Left lung (tissue), 10 donors: ENCODE measurements around the gene SMURF1. TPM values are rescaled to one million over a fixed set of nuclear protein-coding genes. Genes with fewer than 3 reads are reported as not detected.
"Not testable (repeated sequence)": the region's sequence is repeated elsewhere in the genome, so short reads cannot be mapped to it uniquely, and the experiment has no call there.

Experiments
- ATAC-seq: fragments of 200-7000 bp; cut with Tn5 transposase; one replicate; pipeline ENCODE4 v1.9.1; 2020; ENCODE audit warnings: moderate library complexity
- DNase-seq, 4 donors: peaks; one replicate each; pipeline ENCODE4 v3.0.0-alpha.2; 2013 to 2020
- H3K27ac ChIP-seq, 2 donors: fragments of 200-600 bp; sonication (generic) in 1 of 2; one replicate each; pipeline versions ENCODE4 v1.5.0 to v1.8.0; 2020 to 2021
- H3K27me3 ChIP-seq, 2 donors: fragments of 200-600 bp; sonication (generic) in 1 of 2; one replicate each; pipeline versions ENCODE4 v1.5.0 to v1.8.0; 2020 to 2021
- H3K36me3 ChIP-seq, 2 donors: fragments of 200-600 bp; sonication (generic) in 1 of 2; one replicate each; pipeline versions ENCODE4 v1.5.0 to v1.8.0; 2020 to 2021
- H3K4me1 ChIP-seq, 2 donors: fragments of 200-600 bp; one replicate each; pipeline ENCODE4 v1.8.0; 2021
- H3K4me3 ChIP-seq, 2 donors: fragments of 200-600 bp; sonication (generic) in 1 of 2; one replicate each; pipeline versions ENCODE4 v1.5.0 to v1.8.0; 2020 to 2021; ENCODE audit warnings: mild to moderate bottlenecking in 1 of 2
- H3K9me3 ChIP-seq, 2 donors: fragments of 200-600 bp; sonication (generic) in 1 of 2; one replicate each; pipeline versions ENCODE4 v1.5.0 to v1.8.0; 2020 to 2021
- intact Hi-C, 2 donors: fragments of 100-400 bp; cut with DNase I; formaldehyde crosslinking; loops; one replicate each; pipeline versions ENCODE4 v1.11.2 to v1.14.2; 2022
- polyA plus RNA-seq, 6 donors: library from polyadenylated mRNA; unstranded; fragments of 120-200 nt; gene quantifications; one replicate each; pipeline ENCODE4 v1.2.1, GENCODE V29; 2013; ENCODE audit not compliant: insufficient read length in 6 of 6
- total RNA-seq, 2 donors: library from RNA; stranded (reverse); fragmentation: NEBNext Ultra II Directional; extraction: Animal tissue kit (Norgen Biotek cat#: 25700); gene quantifications; one replicate each; pipeline ENCODE4 v1.2.1, GENCODE V29; 2021
- TF ChIP-seq, protein P1 (sequence below), 2 donors: fragments of 200-600 bp; sonication (generic) in 1 of 2; IDR thresholded peaks; one replicate each; pipeline versions ENCODE4 v1.5.0 to v1.8.0; 2021; ENCODE audit warnings: antibody characterized with exemption in 2 of 2
- donor health status: DM: no; HTN: yes; CAD: no.
- donor health status: DM: no; HTN: no; CAD: no.

Gene SMURF1
- total and polyA plus RNA-seq, 8 donors: 15.6 to 43.4 (median 18.3) TPM

DNA sequence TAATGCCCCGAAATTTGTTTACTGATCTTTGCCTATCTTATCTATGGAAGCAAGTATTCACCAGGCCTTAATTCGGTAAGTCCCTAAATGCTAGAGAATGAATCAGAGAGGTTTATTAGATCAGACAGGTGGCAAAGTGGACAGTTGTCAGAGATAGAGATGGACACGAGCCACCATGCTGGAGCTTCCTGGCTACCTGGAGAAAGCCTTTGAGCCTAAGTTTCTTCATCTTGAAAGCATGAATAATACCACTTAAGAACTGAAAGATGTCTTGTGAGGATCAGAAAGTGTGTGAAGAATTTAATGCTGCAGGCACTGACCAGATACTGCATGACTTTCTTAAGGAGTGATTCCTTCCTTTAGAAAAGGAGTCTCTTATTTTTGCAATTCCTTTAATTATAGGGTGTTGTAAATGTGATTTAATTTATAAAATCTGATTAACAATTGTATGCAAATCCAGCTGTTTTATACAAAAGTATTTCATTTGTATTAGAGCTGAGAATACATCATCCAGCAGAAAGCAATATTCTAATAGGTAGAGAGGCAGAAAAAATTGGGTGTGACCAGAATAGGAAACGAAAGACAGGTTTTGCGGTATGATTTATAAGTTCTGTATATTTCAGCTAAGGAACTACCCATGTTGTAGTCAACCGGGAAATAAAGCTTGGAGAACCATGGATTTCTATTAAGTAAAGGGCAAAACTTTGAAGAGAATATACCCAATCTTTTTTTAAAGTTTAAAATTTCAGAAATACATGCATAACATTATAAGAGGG is 82.7 kb downstream of the SMURF1 start:
- Histone ChIP-seq H3K4me1 (no peaks in the 10 kb centered on the region), H3K9me3 (no peaks in the 10 kb centered on the region), H3K4me3 (no peak overlapping the region), H3K27me3 (no peaks in the 10 kb centered on the region), H3K36me3 (peaks cover 0 to 40% of the 10 kb centered on the region in 2 donors), H3K27ac (no peak overlapping the region)
- DNase-seq (no peak), ATAC-seq (no peak)
- TF ChIP-seq, protein P1, sequence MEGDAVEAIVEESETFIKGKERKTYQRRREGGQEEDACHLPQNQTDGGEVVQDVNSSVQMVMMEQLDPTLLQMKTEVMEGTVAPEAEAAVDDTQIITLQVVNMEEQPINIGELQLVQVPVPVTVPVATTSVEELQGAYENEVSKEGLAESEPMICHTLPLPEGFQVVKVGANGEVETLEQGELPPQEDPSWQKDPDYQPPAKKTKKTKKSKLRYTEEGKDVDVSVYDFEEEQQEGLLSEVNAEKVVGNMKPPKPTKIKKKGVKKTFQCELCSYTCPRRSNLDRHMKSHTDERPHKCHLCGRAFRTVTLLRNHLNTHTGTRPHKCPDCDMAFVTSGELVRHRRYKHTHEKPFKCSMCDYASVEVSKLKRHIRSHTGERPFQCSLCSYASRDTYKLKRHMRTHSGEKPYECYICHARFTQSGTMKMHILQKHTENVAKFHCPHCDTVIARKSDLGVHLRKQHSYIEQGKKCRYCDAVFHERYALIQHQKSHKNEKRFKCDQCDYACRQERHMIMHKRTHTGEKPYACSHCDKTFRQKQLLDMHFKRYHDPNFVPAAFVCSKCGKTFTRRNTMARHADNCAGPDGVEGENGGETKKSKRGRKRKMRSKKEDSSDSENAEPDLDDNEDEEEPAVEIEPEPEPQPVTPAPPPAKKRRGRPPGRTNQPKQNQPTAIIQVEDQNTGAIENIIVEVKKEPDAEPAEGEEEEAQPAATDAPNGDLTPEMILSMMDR (IDR thresholded peaks at IDR 0.05): no peak
- intact Hi-C loops: no loop called here

DNA sequence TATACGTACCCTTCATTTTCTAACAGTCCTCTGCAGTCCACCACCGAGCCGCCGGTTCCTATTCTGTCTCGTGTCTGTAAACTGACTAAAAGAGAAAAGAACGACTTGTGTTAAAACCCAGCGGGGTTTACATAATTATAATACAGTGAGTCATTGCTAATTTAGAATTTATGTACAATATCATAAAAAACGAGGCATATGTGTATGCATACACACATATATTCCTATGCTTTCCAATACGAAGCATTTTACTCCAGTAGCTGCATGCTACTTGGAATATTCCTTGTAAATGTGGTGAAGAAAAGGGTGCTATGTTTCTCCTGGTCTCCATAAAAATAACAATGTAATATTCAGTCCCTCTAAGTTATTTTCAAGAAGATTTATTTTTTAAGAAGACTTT is 89.1 kb downstream of the SMURF1 start:
- Histone ChIP-seq H3K4me1 (no peaks in the 10 kb centered on the region), H3K27ac (no peak overlapping the region), H3K36me3 (peaks cover 0 to 97% of the 10 kb centered on the region in 2 donors), H3K4me3 (no peak overlapping the region), H3K9me3 (no peaks in the 10 kb centered on the region), H3K27me3 (no peaks in the 10 kb centered on the region)
- intact Hi-C loops: no loop called here
- TF ChIP-seq, protein P1 (IDR thresholded peaks at IDR 0.05): no peak
- no peak for DNase-seq
- no peak for ATAC-seq

DNA sequence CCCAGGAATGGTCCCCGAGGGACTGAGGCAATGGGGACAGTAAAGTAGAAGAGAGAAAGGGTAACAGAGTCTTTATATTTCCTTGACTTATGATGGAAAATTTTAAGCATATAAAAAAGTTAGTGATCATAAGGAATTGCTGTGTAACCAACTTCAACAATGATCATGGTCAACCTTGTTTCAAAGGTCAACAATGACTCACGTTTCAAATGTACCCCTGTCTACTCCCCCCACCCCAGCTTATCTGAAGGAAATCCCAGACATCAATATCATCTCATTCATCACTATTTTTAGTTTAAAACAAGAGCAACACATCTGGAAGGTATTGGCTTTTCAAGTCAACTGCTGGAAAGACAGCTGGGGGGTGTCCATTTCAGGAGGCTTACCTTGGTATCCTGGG is 92.9 kb downstream of the SMURF1 start:
- TF ChIP-seq, protein P1 (IDR thresholded peaks at IDR 0.05): no peak
- ATAC-seq (no peak), DNase-seq (no peak)
- no peak overlapping the region for H3K4me3 ChIP-seq
- no peaks in the 10 kb centered on the region for H3K4me1 ChIP-seq
- no peak overlapping the region for H3K27ac ChIP-seq
- H3K36me3 ChIP-seq: peaks cover 0 to 100% of the 10 kb centered on the region in 2 donors
- H3K9me3 ChIP-seq: no peaks in the 10 kb centered on the region
- H3K27me3 ChIP-seq: no peaks in the 10 kb centered on the region
- intact Hi-C loops: no loop called here

DNA sequence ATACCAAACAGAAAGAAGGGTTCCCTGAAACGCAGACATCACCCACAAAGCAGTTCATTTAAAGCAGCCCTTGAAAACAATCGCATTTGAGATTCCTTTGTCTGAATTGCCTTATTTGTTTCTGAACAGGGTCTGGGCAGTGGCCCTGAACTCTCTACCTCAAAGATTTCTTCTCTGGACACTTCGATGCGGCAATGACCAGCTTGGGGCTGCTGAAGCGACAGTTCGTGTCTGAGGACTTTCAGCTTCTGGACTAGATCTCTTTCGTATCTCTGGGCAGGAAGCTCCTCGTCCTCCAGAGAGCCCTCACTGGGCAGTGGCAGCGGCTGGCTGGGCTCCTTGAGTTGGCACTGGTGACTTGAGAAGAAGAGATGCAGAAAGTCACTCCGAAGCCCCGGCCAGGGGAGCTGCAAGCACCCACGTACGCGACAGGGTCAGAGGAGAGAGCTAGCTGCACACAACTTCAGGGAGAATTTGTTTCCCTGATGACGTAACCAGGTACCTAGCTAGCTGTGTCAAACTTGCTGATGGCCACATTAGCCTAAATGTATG is 96.3 kb downstream of the SMURF1 start:
- no peak overlapping the region for H3K4me3 ChIP-seq
- H3K9me3 ChIP-seq: no peaks in the 10 kb centered on the region
- no peak overlapping the region for H3K27ac ChIP-seq
- no peaks in the 10 kb centered on the region for H3K4me1 ChIP-seq
- intact Hi-C loops: no loop called here
- H3K36me3 ChIP-seq: peaks cover 0 to 99% of the 10 kb centered on the region in 2 donors
- TF ChIP-seq, protein P1 (IDR thresholded peaks at IDR 0.05): no peak
- no peaks in the 10 kb centered on the region for H3K27me3 ChIP-seq
- DNase-seq (no peak), ATAC-seq (no peak)

DNA sequence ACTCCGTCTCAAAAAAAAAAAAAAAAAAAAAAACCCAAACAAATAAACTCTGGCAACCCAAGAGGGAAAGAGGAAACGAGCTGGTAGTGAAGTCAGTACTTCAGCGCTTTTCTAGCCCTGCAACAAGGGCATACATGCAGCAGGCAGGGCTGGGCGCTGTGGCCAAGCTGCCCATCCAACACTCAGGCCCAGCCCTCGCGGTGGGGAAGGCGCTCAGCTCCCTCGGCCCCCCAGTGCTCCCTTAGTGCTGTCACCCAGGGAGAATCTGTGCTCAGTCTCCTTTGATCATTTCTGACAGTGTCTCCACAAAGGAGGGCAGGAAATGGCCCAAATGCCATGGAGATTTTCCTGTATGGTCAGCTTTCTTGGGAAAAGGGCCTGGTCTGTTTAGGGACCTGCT is 97.2 kb downstream of the SMURF1 start:
- ATAC-seq (no peak), DNase-seq (no peak)
- no peak overlapping the region for H3K4me3 ChIP-seq
- TF ChIP-seq, protein P1 (IDR thresholded peaks at IDR 0.05): no peak
- H3K9me3 ChIP-seq: no peaks in the 10 kb centered on the region
- intact Hi-C loops: no loop called here
- H3K27me3 ChIP-seq: no peaks in the 10 kb centered on the region
- no peaks in the 10 kb centered on the region for H3K4me1 ChIP-seq
- no peak overlapping the region for H3K27ac ChIP-seq
- H3K36me3 ChIP-seq: peaks cover 0 to 98% of the 10 kb centered on the region in 2 donors

DNA sequence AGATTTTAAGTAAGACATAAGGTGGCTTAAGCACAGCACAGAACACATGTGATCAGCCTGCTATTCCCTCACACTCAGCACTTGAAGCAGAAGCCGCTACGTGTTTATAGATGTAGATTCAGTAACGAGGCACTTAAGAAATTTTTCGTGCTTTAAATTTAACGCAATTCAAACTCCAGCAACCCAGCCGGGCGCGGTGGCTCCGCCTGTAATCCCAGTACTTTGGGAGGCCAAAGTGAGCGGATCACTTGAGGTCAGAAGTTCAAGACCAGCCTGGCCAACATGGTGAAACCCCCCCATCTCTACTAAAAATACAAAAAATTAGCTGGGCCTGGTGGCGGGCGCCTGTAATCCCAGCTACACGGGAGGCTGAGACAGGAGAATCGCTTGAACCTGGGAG is 97.6 kb downstream of the SMURF1 start:
- ATAC-seq, H3K4me1 ChIP-seq, H3K27me3 ChIP-seq, intact Hi-C loops, H3K4me3 ChIP-seq, H3K9me3 ChIP-seq, DNase-seq, H3K27ac ChIP-seq: not testable (repeated sequence)
- H3K36me3 ChIP-seq: peaks cover 0 to 98% of the 10 kb centered on the region in 2 donors

DNA sequence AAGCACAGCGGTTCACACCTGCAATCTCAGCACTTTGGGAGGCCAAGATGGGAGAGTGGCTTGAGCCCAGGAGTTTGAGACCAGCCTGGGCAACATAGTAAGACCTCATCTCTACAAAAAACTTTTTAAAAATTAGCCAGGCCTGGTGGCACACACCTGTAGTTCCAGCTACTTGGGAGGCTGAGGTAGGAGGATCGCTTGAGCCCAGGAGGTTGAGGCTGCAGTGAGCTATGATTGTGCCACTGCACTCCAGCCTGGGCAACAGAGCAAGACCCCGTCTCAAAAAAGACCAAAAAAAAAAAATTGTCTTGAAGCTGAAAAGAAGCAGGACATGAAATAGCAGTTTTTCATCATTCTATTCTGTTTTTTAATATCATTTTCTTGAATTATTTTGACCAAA is 99.0 kb downstream of the SMURF1 start:
- H3K36me3 ChIP-seq: peaks cover 0 to 98% of the 10 kb centered on the region in 2 donors
- H3K4me1 ChIP-seq: not testable (repeated sequence)

More for the DNA sequence above, 99.0 kb downstream of the SMURF1 start:
- intact Hi-C loops: loop anchor here in 1 of 2 donors (5.0 kb wide), 1 partner anchor 267 kb away; no protein-coding TSS in a partner anchor
- H3K27ac ChIP-seq, H3K9me3 ChIP-seq, ATAC-seq, H3K4me3 ChIP-seq, H3K27me3 ChIP-seq, DNase-seq: not testable (repeated sequence)
